T-cell (primary cell): ENCODE results near the gene TK1. TPM values are rescaled to one million over a fixed set of nuclear protein-coding genes. Genes with fewer than 3 reads are reported as not detected.
A peak's percentile ranks its signal among the peaks of the same experiment; 100 is the strongest.

Experiments
- ATAC-seq, 4 experiments: fragments of 200-7000 bp in 3 of 4; fragments of 150-1000 bp in 1 of 4; cut with Tn5 transposase; replicated peaks in 1 of 4; 1 replicate in 3 of 4; 2 replicates in 1 of 4; pipeline ENCODE4 v1.10.0; 2021; ENCODE audit warnings: moderate library complexity in 3 of 4, mild to moderate bottlenecking in 2 of 4, moderate number of reproducible peaks in 1 of 4
- CTCF ChIA-PET, 2 donors: fragments of 300-600 bp; sonication (Branson Sonifier 250); formaldehyde crosslinking; loops; one replicate each; lab custom pipeline; 2022; ENCODE audit warnings: antibody characterized with exemption in 2 of 2; lab: Charles Lee
- POLR2A ChIA-PET, 2 donors: fragments of 300-600 bp; sonication (Branson Sonifier 250); formaldehyde crosslinking; loops; one replicate each; lab custom pipeline; 2022; ENCODE audit warnings: antibody characterized with exemption in 2 of 2; lab: Charles Lee
- DNase-seq, 35 experiments: peaks; one replicate each; pipeline versions ENCODE4 v3.0.0 to v3.0.0-alpha.2; 2013 to 2023
- H3K27ac ChIP-seq: one replicate; pipeline ENCODE4 v1.5.1; 2013; ENCODE audit warnings: low read length
- H3K27me3 ChIP-seq, 2 experiments: replicated peaks in 1 of 2; 1 replicate in 1 of 2; 2 replicates in 1 of 2; pipeline versions ENCODE4 v1.6.1 to v1.7.0; 2013; ENCODE audit warnings: low read length in 1 of 2, mixed read lengths in 1 of 2; ENCODE audit not compliant: control insufficient read depth in 2 of 2, insufficient read depth in 2 of 2; ENCODE audit errors: extremely low read depth in 1 of 2
- H3K36me3 ChIP-seq, 2 donors: 1 replicate in 1 of 2; 2 replicates in 1 of 2; pipeline versions ENCODE4 v1.6.1 to v1.7.0; 2013; ENCODE audit warnings: low read length in 1 of 2; ENCODE audit not compliant: control insufficient read depth in 2 of 2, insufficient read depth in 1 of 2; ENCODE audit errors: extremely low read depth in 1 of 2
- H3K4me1 ChIP-seq, 2 experiments: 1 replicate in 1 of 2; 2 replicates in 1 of 2; pipeline versions ENCODE4 v1.6.1 to v1.7.0; 2013; ENCODE audit warnings: low read length in 2 of 2, mixed read lengths in 1 of 2; ENCODE audit not compliant: insufficient read depth in 2 of 2, control insufficient read depth in 1 of 2; ENCODE audit errors: extremely low read depth in 1 of 2
- H3K4me3 ChIP-seq, 2 donors: 1 replicate in 1 of 2; 2 replicates in 1 of 2; pipeline versions ENCODE4 v1.5.1 to v1.7.0; 2013; ENCODE audit warnings: mild to moderate bottlenecking in 2 of 2, low read length in 1 of 2, moderate library complexity in 1 of 2; ENCODE audit not compliant: control insufficient read depth in 1 of 2; ENCODE audit errors: extremely low read depth in 1 of 2
- H3K9me3 ChIP-seq: 2 replicates; pipeline ENCODE4 v1.7.0; 2013
- H3K27ac Mint-ChIP-seq, 2 donors: one replicate each; pipeline ENCODE4 v1.8.0; 2020 to 2021; ENCODE audit warnings: mild to moderate bottlenecking in 2 of 2, mixed read lengths in 2 of 2
- H3K27me3 Mint-ChIP-seq, 2 donors: one replicate each; pipeline ENCODE4 v1.8.0; 2021 to 2022; ENCODE audit warnings: mixed read lengths in 2 of 2
- H3K36me3 Mint-ChIP-seq: one replicate; pipeline ENCODE4 v1.8.0; 2021; ENCODE audit warnings: mixed read lengths
- H3K4me1 Mint-ChIP-seq, 3 donors: one replicate each; pipeline ENCODE4 v1.8.0; 2020 to 2022; ENCODE audit warnings: mixed read lengths in 3 of 3, mild to moderate bottlenecking in 1 of 3
- H3K4me3 Mint-ChIP-seq, 3 donors: one replicate each; pipeline ENCODE4 v1.8.0; 2020 to 2022; ENCODE audit warnings: mild to moderate bottlenecking in 3 of 3, mixed read lengths in 3 of 3, moderate library complexity in 3 of 3
- H3K9me3 Mint-ChIP-seq, 3 donors: one replicate each; pipeline ENCODE4 v1.8.0; 2020 to 2022; ENCODE audit warnings: mixed read lengths in 3 of 3
- WGBS: methylation state at CpG from one replicate; pipeline ENCODE4 v1.1.5; 2013; ENCODE audit warnings: missing lambda C conversion rate; ENCODE audit not compliant: insufficient coverage; 5-methylcytosine and 5-hydroxymethylcytosine counted together
- total RNA-seq, 35 experiments: library from RNA in 6 of 35; stranded (reverse) in 6 of 35; fragments of 120-200 nt in 1 of 35; gene quantifications; one replicate each; pipeline versions ENCODE4 v1.2.1 to v1.2.4 and lab custom pipeline; 2013 to 2026

TK1 gene
- total RNA-seq, 5 donors from 2014 or later (not counting 1 experiment from before 2014, with no cell fraction given) = 1.6 to 3.3 (median 2.2) TPM

GRCh38 chr17:78231991-78232858, 45.4 kb upstream of the TK1 start:
- Mint-ChIP-seq H3K27ac (no peak overlapping the region), H3K36me3 (no peaks in the 10 kb centered on the region), H3K4me3 (peak overlapping the region in 1 of 3 donors; percentile 58), H3K27me3 (peaks cover 26 to 34% of the 10 kb centered on the region in 2 donors), H3K9me3 (no peaks in the 10 kb centered on the region), H3K4me1 (peaks cover 10 to 18% (median 12%) of the 10 kb centered on the region in 3 donors)
- no peaks in the 10 kb centered on the region for H3K9me3 ChIP-seq
- H3K4me3 ChIP-seq = no peak overlapping the region
- ATAC-seq (peak; percentile 77 to 82 (median 82)), DNase-seq (peak in 14 of 35 experiments; percentile 15 to 43 (median 31))
- H3K27me3 ChIP-seq = peaks cover 5 to 62% of the 10 kb centered on the region in 2 experiments
- WGBS = 6% methylated on average over 38 of the region's 55 CpGs
- CTCF ChIA-PET = no interaction called here
- no peak overlapping the region for H3K27ac ChIP-seq
- peaks cover 0 to 13% of the 10 kb centered on the region in 2 experiments for H3K4me1 ChIP-seq
- POLR2A ChIA-PET = no interaction called here
- no peaks in the 10 kb centered on the region for H3K36me3 ChIP-seq

GRCh38 chr17:78230996-78231935, 44.4 kb upstream of the TK1 start, which contains the start of gene TMEM235:
Gene TMEM235, plus strand, starts transcription at chr17:78231631. Its CDS starts 393 bp downstream, at chr17:78232024.
- peaks cover 26 to 34% of the 10 kb centered on the region in 2 donors for H3K27me3 Mint-ChIP-seq

GRCh38 chr17:78230252-78230962, 43.6 kb upstream of the TK1 start:
- Histone ChIP-seq H3K9me3 (no peaks in the 10 kb centered on the region), H3K27me3 (peaks cover 5 to 68% of the 10 kb centered on the region in 2 experiments), H3K4me3 (no peak overlapping the region), H3K36me3 (no peaks in the 10 kb centered on the region), H3K27ac (no peak overlapping the region), H3K4me1 (peaks cover 0 to 20% of the 10 kb centered on the region in 2 experiments)
- ATAC-seq (peak in 1 of 4 experiments; percentile 44), DNase-seq (no peak)
- no peak overlapping the region for H3K27ac Mint-ChIP-seq
- H3K4me1 Mint-ChIP-seq = peaks cover 16 to 18% (median 16%) of the 10 kb centered on the region in 3 donors
- CTCF ChIA-PET = interaction anchor here in 1 of 2 donors (0.7 kb wide), 2 partner anchors 191 to 236 kb away, joined by 5 read pairs; no protein-coding TSS in a partner anchor
- POLR2A ChIA-PET = no interaction called here
- no peaks in the 10 kb centered on the region for H3K36me3 Mint-ChIP-seq
- no peaks in the 10 kb centered on the region for H3K9me3 Mint-ChIP-seq
- H3K27me3 Mint-ChIP-seq = peaks cover 26 to 34% of the 10 kb centered on the region in 2 donors
- WGBS = 60% methylated on average over 6 of the region's 13 CpGs
- no peak overlapping the region for H3K4me3 Mint-ChIP-seq

More at GRCh38 chr17:78230996-78231935, 44.4 kb upstream of the TK1 start, which contains the start of gene TMEM235:
- ChIA-PET POLR2A (no interaction called here), CTCF (no interaction called here)
- H3K9me3 ChIP-seq = no peaks in the 10 kb centered on the region
- no peaks in the 10 kb centered on the region for H3K36me3 ChIP-seq
- H3K4me1 ChIP-seq = peaks cover 0 to 20% of the 10 kb centered on the region in 2 experiments
- Mint-ChIP-seq H3K27ac (no peak within 1 kb of the TSS), H3K36me3 (no peaks in the 10 kb centered on the region), H3K4me3 (peak within 1 kb of the TSS in 1 of 3 donors; percentile 58), H3K9me3 (no peaks in the 10 kb centered on the region), H3K4me1 (peaks cover 16 to 18% (median 16%) of the 10 kb centered on the region in 3 donors)
- DNase-seq = no peak
- WGBS = 26% methylated on average over 37 of the region's 52 CpGs
- peak within 1 kb of the TSS in 1 of 2 donors; percentile 46 for H3K4me3 ChIP-seq
- H3K27me3 ChIP-seq = peaks cover 5 to 71% of the 10 kb centered on the region in 2 experiments
- no peak within 1 kb of the TSS for H3K27ac ChIP-seq
- no peak for ATAC-seq

GRCh38 chr17:78228176-78228575, 41.3 kb upstream of the TK1 start:
- H3K36me3 ChIP-seq = no peaks in the 10 kb centered on the region
- peaks cover 0 to 23% of the 10 kb centered on the region in 2 experiments for H3K4me1 ChIP-seq
- no peak overlapping the region for H3K27ac Mint-ChIP-seq
- WGBS = 46% methylated on average over 1 of the region's 4 CpGs
- H3K27me3 Mint-ChIP-seq = peaks cover 26 to 33% of the 10 kb centered on the region in 2 donors
- no peaks in the 10 kb centered on the region for H3K9me3 ChIP-seq
- DNase-seq (no peak), ATAC-seq (no peak)
- no peak overlapping the region for H3K4me3 ChIP-seq
- no peak overlapping the region for H3K4me3 Mint-ChIP-seq
- H3K9me3 Mint-ChIP-seq = no peaks in the 10 kb centered on the region
- POLR2A ChIA-PET = no interaction called here
- CTCF ChIA-PET = interaction anchor here in 1 of 2 donors (0.6 kb wide), 1 partner anchor 9 kb away, joined by 3 read pairs; no protein-coding TSS in a partner anchor
- H3K4me1 Mint-ChIP-seq = peaks cover 16 to 23% (median 19%) of the 10 kb centered on the region in 3 donors
- no peaks in the 10 kb centered on the region for H3K36me3 Mint-ChIP-seq
- peaks cover 5 to 56% of the 10 kb centered on the region in 2 experiments for H3K27me3 ChIP-seq
- H3K27ac ChIP-seq = no peak overlapping the region

GRCh38 chr17:78227455-78227916, 40.6 kb upstream of the TK1 start:
- POLR2A ChIA-PET = no interaction called here
- H3K4me3 Mint-ChIP-seq = no peak overlapping the region

More at GRCh38 chr17:78227455-78227916, 40.6 kb upstream of the TK1 start:
- H3K36me3 Mint-ChIP-seq = no peaks in the 10 kb centered on the region
- Histone ChIP-seq H3K4me3 (no peak overlapping the region), H3K36me3 (no peaks in the 10 kb centered on the region), H3K9me3 (no peaks in the 10 kb centered on the region), H3K27ac (no peak overlapping the region), H3K27me3 (peaks cover 3 to 49% of the 10 kb centered on the region in 2 experiments), H3K4me1 (peaks cover 0 to 23% of the 10 kb centered on the region in 2 experiments)
- H3K27ac Mint-ChIP-seq = no peak overlapping the region
- H3K9me3 Mint-ChIP-seq = no peaks in the 10 kb centered on the region
- no peak for DNase-seq
- peaks cover 20 to 27% of the 10 kb centered on the region in 2 donors for H3K27me3 Mint-ChIP-seq
- 53% methylated on average over 7 of the region's 10 CpGs for WGBS
- CTCF ChIA-PET = interaction anchor here in 1 of 2 donors (0.6 kb wide), 1 partner anchor 142 kb away, joined by 3 read pairs; no protein-coding TSS in a partner anchor
- H3K4me1 Mint-ChIP-seq = peaks cover 13 to 20% (median 19%) of the 10 kb centered on the region in 3 donors
- no peak for ATAC-seq
